Activated T-helper 2 cell treated with anti-CD3 and anti-CD28 coated beads, Interferon-gamma antibody, Interleukin-2, Interleukin-4, amounts not matched to agents 10 μg/mL and 5 μg/mL and 100 μg/mL, durations not matched to agents 14 hours and 24 hours and 36 hours (primary cell): ENCODE data around the gene PNRC1. TPM values are rescaled to one million over a fixed set of nuclear protein-coding genes. Genes with fewer than 3 reads are reported as not detected.
"Not testable (repeated sequence)": the region's sequence is repeated elsewhere in the genome, so short reads cannot be mapped to it uniquely, and the experiment has no call there.

Experiments used
- DNase-seq: peaks from one replicate; pipeline ENCODE4 v3.0.0; 2021; ENCODE audit warnings: low spot score
- H3K27ac Mint-ChIP-seq: one replicate; pipeline ENCODE4 v1.8.0; 2021; ENCODE audit warnings: mixed read lengths
- H3K27me3 Mint-ChIP-seq: one replicate; pipeline ENCODE4 v1.8.0; 2021; ENCODE audit warnings: low read depth, mixed read lengths
- H3K36me3 Mint-ChIP-seq: one replicate; pipeline ENCODE4 v1.8.0; 2021; ENCODE audit warnings: low read depth, mixed read lengths
- H3K4me1 Mint-ChIP-seq: one replicate; pipeline ENCODE4 v1.8.0; 2021; ENCODE audit warnings: low read depth, mixed read lengths
- H3K4me3 Mint-ChIP-seq: one replicate; pipeline ENCODE4 v1.8.0; 2021; ENCODE audit warnings: low read depth, mild to moderate bottlenecking, moderate library complexity, mixed read lengths
- H3K9me3 Mint-ChIP-seq: one replicate; pipeline ENCODE4 v1.8.0; 2021; ENCODE audit warnings: mixed read lengths
- intact Hi-C: fragments of 100-400 bp; cut with micrococcal nuclease; formaldehyde crosslinking; loops from one replicate; pipeline ENCODE4 v1.15.1; 2023
- total RNA-seq: library from RNA; stranded (reverse); gene quantifications from 2 replicates; pipeline ENCODE4 v1.2.3, GENCODE V29; 2022

The PNRC1 gene
- total RNA-seq: 60.7 and 66.0 TPM in 2 replicates

GRCh38 chr6:89080281-89081128 lies at the start of gene PNRC1:
Gene PNRC1 (plus strand): TSS chr6:89080751. CDS start chr6:89080895, 144 bp downstream.
- intact Hi-C loops: loop anchor here (1.0 to 5.0 kb wide), 6 partner anchors 98 to 1926 kb away; partner anchors contain the start of genes LYRM2, MAP3K7, RNGTT and UBE2J1
- no peaks in the 10 kb centered on the region for H3K27me3 Mint-ChIP-seq
- peaks cover 24% of the 10 kb centered on the region for H3K4me1 Mint-ChIP-seq
- H3K36me3 Mint-ChIP-seq: peaks cover 37% of the 10 kb centered on the region
- peak within 1 kb of the TSS; percentile 92 for H3K4me3 Mint-ChIP-seq
- peak within 1 kb of the TSS; percentile 95 for H3K27ac Mint-ChIP-seq
- DNase-seq: peak; percentile 100
- no peaks in the 10 kb centered on the region for H3K9me3 Mint-ChIP-seq

- Mint-ChIP-seq H3K27me3 (peaks cover 9% of the 10 kb centered on the region), H3K4me1 (no peaks in the 10 kb centered on the region), H3K27ac (no peak overlapping the region), H3K9me3 (peaks cover 5% of the 10 kb centered on the region), H3K36me3 (no peaks in the 10 kb centered on the region), H3K4me3 (no peak overlapping the region)
- no peak for DNase-seq
- intact Hi-C loops: no loop called here
Measured at GRCh38 chr6:89032599-89032998, 48.0 kb upstream of the PNRC1 start.

- no peaks in the 10 kb centered on the region for H3K4me1 Mint-ChIP-seq
- no peak overlapping the region for H3K4me3 Mint-ChIP-seq
- no peaks in the 10 kb centered on the region for H3K36me3 Mint-ChIP-seq
- no peak for DNase-seq
- H3K9me3 Mint-ChIP-seq: peaks cover 14% of the 10 kb centered on the region
- no peak overlapping the region for H3K27ac Mint-ChIP-seq
- intact Hi-C loops: no loop called here
- H3K27me3 Mint-ChIP-seq: peaks cover 3% of the 10 kb centered on the region
Measured at GRCh38 chr6:89033461-89033860, 47.1 kb upstream of the PNRC1 start.

- H3K27me3 Mint-ChIP-seq, H3K27ac Mint-ChIP-seq, H3K4me3 Mint-ChIP-seq, DNase-seq, intact Hi-C loops, H3K36me3 Mint-ChIP-seq, H3K4me1 Mint-ChIP-seq: not testable (repeated sequence)
- peaks cover 20% of the 10 kb centered on the region for H3K9me3 Mint-ChIP-seq
Measured at GRCh38 chr6:89034116-89034515, 46.4 kb upstream of the PNRC1 start.

GRCh38 chr6:89034586-89035251 lies 45.8 kb upstream of the PNRC1 start:
- no peak for DNase-seq
- Mint-ChIP-seq H3K4me1 (no peaks in the 10 kb centered on the region), H3K27ac (no peak overlapping the region), H3K4me3 (no peak overlapping the region), H3K36me3 (peaks cover 6% of the 10 kb centered on the region), H3K9me3 (peaks cover 21% of the 10 kb centered on the region), H3K27me3 (peaks cover 3% of the 10 kb centered on the region)
- intact Hi-C loops: no loop called here

- H3K9me3 Mint-ChIP-seq: peaks cover 25% of the 10 kb centered on the region
- H3K4me3 Mint-ChIP-seq: no peak overlapping the region
- no peak overlapping the region for H3K27ac Mint-ChIP-seq
- intact Hi-C loops: no loop called here
- H3K4me1 Mint-ChIP-seq: no peaks in the 10 kb centered on the region
- H3K36me3 Mint-ChIP-seq: peaks cover 6% of the 10 kb centered on the region
- DNase-seq: no peak
- H3K27me3 Mint-ChIP-seq: peaks cover 3% of the 10 kb centered on the region
Measured at GRCh38 chr6:89035252-89036101, 45.1 kb upstream of the PNRC1 start.

- H3K9me3 Mint-ChIP-seq: peaks cover 25% of the 10 kb centered on the region
- H3K4me3 Mint-ChIP-seq: no peak overlapping the region
- DNase-seq: no peak
- H3K4me1 Mint-ChIP-seq: no peaks in the 10 kb centered on the region
- no peaks in the 10 kb centered on the region for H3K27me3 Mint-ChIP-seq
- H3K27ac Mint-ChIP-seq: no peak overlapping the region
- intact Hi-C loops: no loop called here
- H3K36me3 Mint-ChIP-seq: peaks cover 6% of the 10 kb centered on the region
Measured at GRCh38 chr6:89037141-89037900, 43.2 kb upstream of the PNRC1 start.

- DNase-seq, H3K27ac Mint-ChIP-seq, H3K4me3 Mint-ChIP-seq, H3K4me1 Mint-ChIP-seq, H3K36me3 Mint-ChIP-seq, intact Hi-C loops, H3K27me3 Mint-ChIP-seq: not testable (repeated sequence)
- peaks cover 25% of the 10 kb centered on the region for H3K9me3 Mint-ChIP-seq
Measured at GRCh38 chr6:89037901-89038293, 42.7 kb upstream of the PNRC1 start.

- Mint-ChIP-seq H3K9me3 (peaks cover 19% of the 10 kb centered on the region), H3K27ac (no peak overlapping the region), H3K4me3 (no peak overlapping the region), H3K4me1 (no peaks in the 10 kb centered on the region), H3K27me3 (no peaks in the 10 kb centered on the region), H3K36me3 (peaks cover 6% of the 10 kb centered on the region)
- no peak for DNase-seq
- intact Hi-C loops: no loop called here
Measured at GRCh38 chr6:89042664-89043063, 37.9 kb upstream of the PNRC1 start.

GRCh38 chr6:89044328-89045010 lies 36.1 kb upstream of the PNRC1 start:
- no peaks in the 10 kb centered on the region for H3K4me1 Mint-ChIP-seq
- H3K27ac Mint-ChIP-seq: no peak overlapping the region
- intact Hi-C loops: no loop called here

GRCh38 chr6:89045011-89045387 lies 35.6 kb upstream of the PNRC1 start:
- no peak for DNase-seq
- intact Hi-C loops: no loop called here
- Mint-ChIP-seq H3K9me3 (peaks cover 4% of the 10 kb centered on the region), H3K27me3 (peaks cover 3% of the 10 kb centered on the region), H3K4me3 (no peak overlapping the region), H3K4me1 (no peaks in the 10 kb centered on the region), H3K36me3 (no peaks in the 10 kb centered on the region), H3K27ac (no peak overlapping the region)

More at GRCh38 chr6:89044328-89045010, 36.1 kb upstream of the PNRC1 start:
- DNase-seq: no peak
- H3K36me3 Mint-ChIP-seq: no peaks in the 10 kb centered on the region
- H3K4me3 Mint-ChIP-seq: no peak overlapping the region
- H3K27me3 Mint-ChIP-seq: peaks cover 3% of the 10 kb centered on the region
- H3K9me3 Mint-ChIP-seq: peaks cover 4% of the 10 kb centered on the region

GRCh38 chr6:89045576-89045975 lies 35.0 kb upstream of the PNRC1 start:
- peaks cover 2% of the 10 kb centered on the region for H3K4me1 Mint-ChIP-seq
- no peaks in the 10 kb centered on the region for H3K9me3 Mint-ChIP-seq
- peaks cover 3% of the 10 kb centered on the region for H3K27me3 Mint-ChIP-seq
- intact Hi-C loops: no loop called here
- no peak overlapping the region for H3K4me3 Mint-ChIP-seq
- H3K36me3 Mint-ChIP-seq: no peaks in the 10 kb centered on the region
- DNase-seq: no peak
- no peak overlapping the region for H3K27ac Mint-ChIP-seq
